ENCODE results near the gene ANO7.

- TF ChIP-seq CTCF (IDR thresholded peaks at IDR 0.05 in 2 of 3, conservative IDR thresholded peaks at IDR 0.05 in 1 of 3; ENCODE audit: borderline replicate concordance in 1 of 3, insufficient read depth in 1 of 3, low read depth in 2 of 3, low read length in 2 of 3): no peak
- TF ChIP-seq ZNF274 (IDR thresholded peaks at IDR 0.05; ENCODE audit: low read depth, low read length): no peak
Measured at GRCh38 chr2:241148239-241148638, 40.2 kb upstream of the ANO7 start.
